ENCODE results near the gene HLA-DQA1. TPM values are rescaled to one million over a fixed set of nuclear protein-coding genes. Genes with fewer than 3 reads are reported as not detected.
A peak's percentile ranks its signal among the peaks of the same experiment; 100 is the strongest.

HLA-DQA1 gene
- total and polyA plus RNA-seq, 4 experiments from 2014 or later, result 4.7 to 6.7 (median 5.8) TPM; not detected in 1

GRCh38 chr6:32692019-32692418, 54.8 kb downstream of the HLA-DQA1 start:
- Mint-ChIP-seq H3K27ac (no peak overlapping the region), H3K27me3 (peaks cover 22 to 31% of the 10 kb centered on the region in 2 donors), H3K36me3 (no peaks in the 10 kb centered on the region), H3K4me3 (no peak overlapping the region), H3K4me1 (peaks cover 5 to 15% (median 11%) of the 10 kb centered on the region in 4 donors), H3K9me3 (peaks cover 0 to 7% (median 0%) of the 10 kb centered on the region in 8 donors)
- ChIA-PET POLR2A (ENCODE audit: partially characterized antibody) (interaction anchor here (0.9 to 1.3 kb wide), 2 partner anchors 70 to 176 kb away, joined by 3 read pairs; no protein-coding TSS in a partner anchor), CTCF (ENCODE audit: partially characterized antibody) (interaction anchor here (0.9 to 1.6 kb wide), 8 partner anchors 8 to 278 kb away, joined by 3 to 13 read pairs (median 4); no protein-coding TSS in a partner anchor)
- no peak overlapping the region for H3K27ac ChIP-seq (ENCODE audit: low read depth, low read length)
- DNase-seq, result peak; percentile 39 to 72 (median 65)
- no peaks in the 10 kb centered on the region for H3K27me3 ChIP-seq (ENCODE audit: insufficient read depth, low read length)
- intact Hi-C loops (cut with micrococcal nuclease), result loop anchor here (1.0 to 2.0 kb wide), 2 partner anchors 260 to 277 kb away; no protein-coding TSS in a partner anchor
- no peaks in the 10 kb centered on the region for H3K36me3 ChIP-seq (ENCODE audit: insufficient read depth, low read length)
- no peak overlapping the region for H3K4me3 ChIP-seq (ENCODE audit: low read length in 2 of 2)
- H3K9me3 ChIP-seq (ENCODE audit: control insufficient read depth in 1 of 2, low read length in 2 of 2), result no peaks in the 10 kb centered on the region
- peaks cover 16% of the 10 kb centered on the region for H3K4me1 ChIP-seq (ENCODE audit: insufficient read depth, low read length)

Other genes starting within 250 kb of the HLA-DQA1 start
- not detected for gene BTNL2, start 230.2 kb upstream of the HLA-DQA1 start, total RNA-seq
- not detected for gene BTNL2, start 230.2 kb upstream of the HLA-DQA1 start, polyA plus RNA-seq
- 10 to 100 TPM; 24.3 to 25.1 TPM for gene HLA-DRA, start 197.5 kb upstream of the HLA-DQA1 start, total RNA-seq
- gene HLA-DRA, start 197.5 kb upstream of the HLA-DQA1 start, polyA plus RNA-seq, result 100 to 1,000 TPM in 1 of 2 donors, 1 to 10 TPM in 1; 6.9 to 112 TPM
- 1 to 10 TPM in 1 of 2 experiments, under 1 TPM in 1; 0.86 to 1.9 TPM for gene HLA-DRB5, start 107.1 kb upstream of the HLA-DQA1 start, total RNA-seq
- 10 to 100 TPM in 1 of 2 donors, under 1 TPM in 1; 0.46 to 14.2 TPM for gene HLA-DRB5, start 107.1 kb upstream of the HLA-DQA1 start, polyA plus RNA-seq
- gene HLA-DRB1, start 47.6 kb upstream of the HLA-DQA1 start, total RNA-seq, result 10 to 100 TPM; 14.2 to 14.3 TPM
- 10 to 100 TPM in 1 of 2 donors, 1 to 10 TPM in 1; 6.9 to 31.6 TPM for gene HLA-DRB1, start 47.6 kb upstream of the HLA-DQA1 start, polyA plus RNA-seq
- gene HLA-DQB1, start 29.3 kb downstream of the HLA-DQA1 start, total RNA-seq, result 1 to 10 TPM; 6.3 to 9.9 TPM
- gene HLA-DQB1, start 29.3 kb downstream of the HLA-DQA1 start, polyA plus RNA-seq, result 10 to 100 TPM in 1 of 2 donors, 1 to 10 TPM in 1; 1.4 to 11.1 TPM
- gene HLA-DQA2, start 104.0 kb downstream of the HLA-DQA1 start, total RNA-seq, result not detected
- gene HLA-DQA2, start 104.0 kb downstream of the HLA-DQA1 start, polyA plus RNA-seq, result under 1 TPM in 1 of 2 donors, not detected in 1; 0.77 TPM
- gene HLA-DQB2, start 126.1 kb downstream of the HLA-DQA1 start, total RNA-seq, result not detected
- gene HLA-DQB2, start 126.1 kb downstream of the HLA-DQA1 start, polyA plus RNA-seq, result 1 to 10 TPM in 1 of 2 donors, not detected in 1; 2.9 TPM
- gene HLA-DOB, start 179.6 kb downstream of the HLA-DQA1 start, total RNA-seq, result 1 to 10 TPM in 1 of 2 experiments, under 1 TPM in 1; 0.61 to 1.1 TPM
- gene HLA-DOB, start 179.6 kb downstream of the HLA-DQA1 start, polyA plus RNA-seq, result 1 to 10 TPM in 1 of 2 donors, under 1 TPM in 1; 0.22 to 2.8 TPM
- gene TAP2, start 201.3 kb downstream of the HLA-DQA1 start, total RNA-seq, result 100 to 1,000 TPM; 106 to 112 TPM
- gene TAP2, start 201.3 kb downstream of the HLA-DQA1 start, polyA plus RNA-seq, result 10 to 100 TPM; 11.0 to 16.5 TPM
- 100 to 1,000 TPM; 134 to 138 TPM for gene PSMB8, start 206.6 kb downstream of the HLA-DQA1 start, total RNA-seq
- gene PSMB8, start 206.6 kb downstream of the HLA-DQA1 start, polyA plus RNA-seq, result 100 to 1,000 TPM; 363 to 426 TPM
- 100 to 1,000 TPM; 136 to 141 TPM for gene TAP1, start 216.3 kb downstream of the HLA-DQA1 start, total RNA-seq
- 100 to 1,000 TPM; 300 to 324 TPM for gene TAP1, start 216.3 kb downstream of the HLA-DQA1 start, polyA plus RNA-seq
- gene PSMB9, start 216.8 kb downstream of the HLA-DQA1 start, total RNA-seq, result 100 to 1,000 TPM; 141 to 144 TPM
- 100 to 1,000 TPM; 501 to 763 TPM for gene PSMB9, start 216.8 kb downstream of the HLA-DQA1 start, polyA plus RNA-seq

All from CD4-positive, alpha-beta memory T cell (primary cell).